ENCODE measurements around the gene SYNPO2L. TPM values are rescaled to one million over a fixed set of nuclear protein-coding genes. Genes with fewer than 3 reads are reported as not detected.

SYNPO2L gene
- total and polyA plus RNA-seq, 2 donors (not counting 1 experiment from before 2014, with no cell fraction given) = 0.07 TPM; not detected in 1

GRCh38 chr10:73641328-73642060 lies 14.3 kb downstream of the SYNPO2L start, which contains the start of gene MYOZ1:
TSS of gene MYOZ1 (minus strand) at chr10:73641474. CDS start at chr10:73640017, 1,457 bp downstream.
- Histone ChIP-seq H3K4me2 (replicated peaks; ENCODE audit: low read depth, low read length, poor library complexity, severe bottlenecking) (no peak within 1 kb of the TSS), H3K9ac (ENCODE audit: low read length) (no peak within 1 kb of the TSS), H3K27ac (ENCODE audit: low read length in 2 of 2) (no peak within 1 kb of the TSS), H3K9me3 (ENCODE audit: control extremely low read depth in 1 of 3, control insufficient read depth in 2 of 3, insufficient read depth in 1 of 3, low read length in 2 of 3) (no peaks in the 10 kb centered on the region), H3K4me3 (ENCODE audit: control extremely low read depth in 1 of 5, extremely low read depth in 1 of 5, insufficient read depth in 1 of 5, low read depth in 2 of 5, low read length in 4 of 5) (no peak within 1 kb of the TSS), H2AFZ (ENCODE audit: insufficient read depth, low read depth, low read length, poor library complexity, severe bottlenecking) (peak within 1 kb of the TSS; percentile 16), H4K20me1 (ENCODE audit: control insufficient read depth, insufficient read depth, low read length, poor library complexity, severe bottlenecking) (no peaks in the 10 kb centered on the region), H3K4me1 (ENCODE audit: control insufficient read depth in 2 of 2, insufficient read depth in 2 of 2, low read length in 2 of 2) (peaks cover 4 to 13% of the 10 kb centered on the region in 2 donors), H3K27me3 (replicated peaks in 1 of 4; ENCODE audit: control extremely low read depth in 1 of 4, control insufficient read depth in 3 of 4, insufficient read depth in 4 of 4, low read length in 3 of 4) (no peaks in the 10 kb centered on the region), H3K36me3 (replicated peaks in 1 of 2; ENCODE audit: control extremely low read depth in 1 of 2, control insufficient read depth in 1 of 2, extremely low read depth in 1 of 2, insufficient read depth in 2 of 2, low read length in 1 of 2) (no peaks in the 10 kb centered on the region), H3K79me2 (ENCODE audit: control insufficient read depth, insufficient read depth, low read length) (no peaks in the 10 kb centered on the region)
- Mint-ChIP-seq H3K4me3 (no peak within 1 kb of the TSS), H3K27ac (no peak within 1 kb of the TSS), H3K9me3 (ENCODE audit: insufficient read depth) (no peaks in the 10 kb centered on the region), H3K4me1 (peaks cover 9% of the 10 kb centered on the region), H3K27me3 (peaks cover 8% of the 10 kb centered on the region)
- CTCF ChIA-PET = interaction anchor here (1.2 to 10.5 kb wide), 3 partner anchors 103 to 378 kb away, joined by 3 to 191 read pairs (median 3); no protein-coding TSS in a partner anchor
- POLR2A ChIA-PET = no interaction called here
- 93% methylated on average over 6 of the region's 9 CpGs for WGBS (ENCODE audit: insufficient coverage)
- intact Hi-C loops (cut with micrococcal nuclease) = no loop called here
- no peak for ATAC-seq (ENCODE audit: low read depth)
- DNase-seq = no peak
- no peak for TF ChIP-seq CTCF (IDR thresholded peaks at IDR 0.05)
- no peak for TF ChIP-seq EZH2 (IDR thresholded peaks at IDR 0.05; ENCODE audit: borderline replicate concordance, insufficient read depth, low read depth, low read length, poor library complexity, severe bottlenecking)

- H3K4me2 ChIP-seq (replicated peaks; ENCODE audit: low read depth, low read length, poor library complexity, severe bottlenecking) = no peak overlapping the region
- no peaks in the 10 kb centered on the region for H3K27me3 ChIP-seq (replicated peaks in 1 of 4; ENCODE audit: control extremely low read depth in 1 of 4, control insufficient read depth in 3 of 4, insufficient read depth in 4 of 4, low read length in 3 of 4)
- H3K27ac ChIP-seq (ENCODE audit: low read length in 2 of 2) = no peak overlapping the region
- no peak for DNase-seq
- Mint-ChIP-seq H3K9me3 (ENCODE audit: insufficient read depth) (no peaks in the 10 kb centered on the region), H3K4me3 (no peak overlapping the region), H3K27ac (no peak overlapping the region), H3K4me1 (peaks cover 7% of the 10 kb centered on the region), H3K27me3 (peaks cover 8% of the 10 kb centered on the region)
- intact Hi-C loops (cut with micrococcal nuclease) = no loop called here
- no peaks in the 10 kb centered on the region for H4K20me1 ChIP-seq (ENCODE audit: control insufficient read depth, insufficient read depth, low read length, poor library complexity, severe bottlenecking)
- no peaks in the 10 kb centered on the region for H3K36me3 ChIP-seq (replicated peaks in 1 of 2; ENCODE audit: control extremely low read depth in 1 of 2, control insufficient read depth in 1 of 2, extremely low read depth in 1 of 2, insufficient read depth in 2 of 2, low read length in 1 of 2)
- no peaks in the 10 kb centered on the region for H3K9me3 ChIP-seq (ENCODE audit: control extremely low read depth in 1 of 3, control insufficient read depth in 2 of 3, insufficient read depth in 1 of 3, low read length in 2 of 3)
- WGBS (ENCODE audit: insufficient coverage) = 94% methylated on average over 3 of the region's 3 CpGs
- H3K4me1 ChIP-seq (ENCODE audit: control insufficient read depth in 2 of 2, insufficient read depth in 2 of 2, low read length in 2 of 2) = peaks cover 4 to 12% of the 10 kb centered on the region in 2 donors
- no peak overlapping the region for H3K9ac ChIP-seq (ENCODE audit: low read length)
- H3K79me2 ChIP-seq (ENCODE audit: control insufficient read depth, insufficient read depth, low read length) = no peaks in the 10 kb centered on the region
- no peak overlapping the region for H2AFZ ChIP-seq (ENCODE audit: insufficient read depth, low read depth, low read length, poor library complexity, severe bottlenecking)
- no peak for TF ChIP-seq CTCF (IDR thresholded peaks at IDR 0.05)
- no peak for TF ChIP-seq EZH2 (IDR thresholded peaks at IDR 0.05; ENCODE audit: borderline replicate concordance, insufficient read depth, low read depth, low read length, poor library complexity, severe bottlenecking)
- ChIA-PET CTCF (interaction anchor here (10.5 kb wide), 1 partner anchor 110 kb away, joined by 191 read pairs; no protein-coding TSS in a partner anchor), POLR2A (no interaction called here)
- ATAC-seq (ENCODE audit: low read depth) = no peak
- no peak overlapping the region for H3K4me3 ChIP-seq (ENCODE audit: control extremely low read depth in 1 of 5, extremely low read depth in 1 of 5, insufficient read depth in 1 of 5, low read depth in 2 of 5, low read length in 4 of 5)
Measured at GRCh38 chr10:73639286-73639685, 16.5 kb downstream of the SYNPO2L start.
